ENCODE measurements around the gene PDZRN4.
"Not testable (repeated sequence)": the region's sequence is repeated elsewhere in the genome, so short reads cannot be mapped to it uniquely, and the experiment has no call there.

PDZRN4 gene

GRCh38 chr12:41217727-41218126, 29.6 kb downstream of the PDZRN4 start:
- no peak for DNase-seq (ENCODE audit: low read depth)

- no peak for DNase-seq (ENCODE audit: low read depth)
Observed at GRCh38 chr12:41220931-41221330, 32.8 kb downstream of the PDZRN4 start.

GRCh38 chr12:41221491-41221890, 33.4 kb downstream of the PDZRN4 start:
- DNase-seq (ENCODE audit: low read depth): no peak

- DNase-seq (ENCODE audit: low read depth): no peak
Observed at GRCh38 chr12:41223600-41223999, 35.5 kb downstream of the PDZRN4 start.

GRCh38 chr12:41224066-41224465, 35.9 kb downstream of the PDZRN4 start:
- no peak for DNase-seq (ENCODE audit: low read depth)

GRCh38 chr12:41225179-41225578, 37.1 kb downstream of the PDZRN4 start:
- DNase-seq (ENCODE audit: low read depth): no peak

GRCh38 chr12:41228066-41228820, 40.1 kb downstream of the PDZRN4 start:
- no peak for DNase-seq (ENCODE audit: low read depth)

- DNase-seq (ENCODE audit: low read depth): no peak
Observed at GRCh38 chr12:41230756-41231155, 42.6 kb downstream of the PDZRN4 start.

- DNase-seq (ENCODE audit: low read depth): no peak
Observed at GRCh38 chr12:41234692-41235091, 46.6 kb downstream of the PDZRN4 start.

GRCh38 chr12:41242603-41243002, 54.5 kb downstream of the PDZRN4 start:
- no peak for DNase-seq (ENCODE audit: low read depth)

GRCh38 chr12:41248391-41248790, 60.3 kb downstream of the PDZRN4 start:
- no peak for DNase-seq (ENCODE audit: low read depth)

- DNase-seq (ENCODE audit: low read depth): no peak
Observed at GRCh38 chr12:41250748-41251147, 62.6 kb downstream of the PDZRN4 start.

- DNase-seq (ENCODE audit: low read depth): no peak
Observed at GRCh38 chr12:41254004-41254914, 66.1 kb downstream of the PDZRN4 start.

GRCh38 chr12:41263196-41263595, 75.1 kb downstream of the PDZRN4 start:
- DNase-seq (ENCODE audit: low read depth): not testable (repeated sequence)

GRCh38 chr12:41264281-41264680, 76.2 kb downstream of the PDZRN4 start:
- no peak for DNase-seq (ENCODE audit: low read depth)

- no peak for DNase-seq (ENCODE audit: low read depth)
Observed at GRCh38 chr12:41269056-41269455, 80.9 kb downstream of the PDZRN4 start.

GRCh38 chr12:41271489-41271888, 83.4 kb downstream of the PDZRN4 start:
- no peak for DNase-seq (ENCODE audit: low read depth)

GRCh38 chr12:41274643-41275042, 86.5 kb downstream of the PDZRN4 start:
- DNase-seq (ENCODE audit: low read depth): no peak

GRCh38 chr12:41277100-41277945, 89.2 kb downstream of the PDZRN4 start:
- DNase-seq (ENCODE audit: low read depth): peak; percentile 22

GRCh38 chr12:41277946-41278267, 89.8 kb downstream of the PDZRN4 start:
- DNase-seq (ENCODE audit: low read depth): no peak

- DNase-seq (ENCODE audit: low read depth): not testable (repeated sequence)
Observed at GRCh38 chr12:41280341-41281095, 92.4 kb downstream of the PDZRN4 start.

- not testable (repeated sequence) for DNase-seq (ENCODE audit: low read depth)
Observed at GRCh38 chr12:41285470-41285869, 97.3 kb downstream of the PDZRN4 start.
